OCI-LY1 (cell line): ENCODE results near the gene PDCD1.

ENCODE experiments used
- H2AFZ ChIP-seq: fragments of 200-600 bp; sonication (generic), shearing (Covaris generic); 2 replicates; pipeline ENCODE4 v1.6.0; 2014; ENCODE audit warnings: antibody characterized with exemption, mild to moderate bottlenecking, low read length
- H3F3A ChIP-seq: fragments of 200-600 bp; sonication (generic), shearing (Covaris generic); 2 replicates; pipeline ENCODE4 v1.6.0; 2014; ENCODE audit warnings: mild to moderate bottlenecking, antibody characterized with exemption, low read length, moderate library complexity; ENCODE audit not compliant: insufficient read depth
- H3K27ac ChIP-seq: fragments of 200-600 bp; sonication (generic); 2 replicates; pipeline ENCODE4 v1.5.1; 2014; ENCODE audit warnings: low read length, mixed run types, mild to moderate bottlenecking, low read depth; ENCODE audit not compliant: poor library complexity, severe bottlenecking
- H3K27me3 ChIP-seq: fragments of 200-600 bp; sonication (generic); 2 replicates; pipeline ENCODE4 v1.6.0; 2014; ENCODE audit warnings: antibody characterized with exemption, mild to moderate bottlenecking, low read length, moderate library complexity; ENCODE audit not compliant: insufficient read depth
- H3K36me3 ChIP-seq: fragments of 200-600 bp; sonication (generic); 2 replicates; pipeline ENCODE4 v1.6.1; 2014; ENCODE audit warnings: mild to moderate bottlenecking, antibody characterized with exemption, low read length, moderate library complexity, mixed read lengths; ENCODE audit not compliant: insufficient read depth
- H3K4me1 ChIP-seq: fragments of 200-600 bp; sonication (generic); 2 replicates; pipeline ENCODE4 v1.5.1; 2014; ENCODE audit warnings: mild to moderate bottlenecking, low read length, moderate library complexity; ENCODE audit not compliant: insufficient read depth, severe bottlenecking
- H3K4me2 ChIP-seq: fragments of 200-600 bp; sonication (generic), shearing (Covaris generic); 2 replicates; pipeline ENCODE4 v1.6.1; 2014; ENCODE audit warnings: low read length
- H3K4me3 ChIP-seq: fragments of 200-600 bp; sonication (generic); 2 replicates; pipeline ENCODE4 v1.5.1; 2014; ENCODE audit warnings: low read length, low read depth, mild to moderate bottlenecking, mixed read lengths; ENCODE audit not compliant: poor library complexity, severe bottlenecking
- H3K79me2 ChIP-seq: fragments of 200-600 bp; shearing (Covaris generic); 2 replicates; pipeline ENCODE4 v1.6.1; 2016; ENCODE audit warnings: mixed run types, low read length, mixed read lengths; ENCODE audit not compliant: insufficient read depth
- H3K9ac ChIP-seq: fragments of 200-600 bp; sonication (generic), shearing (Covaris generic); 2 replicates; pipeline ENCODE4 v1.6.1; 2014; ENCODE audit warnings: mild to moderate bottlenecking, low read length, mixed read lengths
- H3K9me2 ChIP-seq: fragments of 200-600 bp; sonication (generic), shearing (Covaris generic); 2 replicates; pipeline ENCODE4 v1.6.1; 2014; ENCODE audit warnings: low read depth, mild to moderate bottlenecking, low read length, mixed read lengths
- H3K9me3 ChIP-seq: fragments of 200-600 bp; shearing (Covaris generic); 2 replicates; pipeline ENCODE4 v1.6.1; 2014; ENCODE audit warnings: low read length, mixed read lengths
- H4K20me1 ChIP-seq: fragments of 200-600 bp; sonication (generic), shearing (Covaris generic); 2 replicates; pipeline ENCODE4 v1.6.0; 2016; ENCODE audit warnings: mild to moderate bottlenecking, low read length; ENCODE audit not compliant: insufficient read depth
- CTCF ChIP-seq: fragments of 200-600 bp; sonication (generic), shearing (Covaris generic); IDR thresholded peaks from 2 replicates; pipeline ENCODE4 v1.5.1; 2017; ENCODE audit warnings: mild to moderate bottlenecking, antibody characterized with exemption, low read length, moderate library complexity, mixed read lengths
- EZH2 ChIP-seq: fragments of 200-600 bp; sonication (generic), shearing (Covaris generic); IDR thresholded peaks from 2 replicates; pipeline ENCODE4 v1.8.0; 2017; ENCODE audit warnings: borderline replicate concordance, mixed run types, mild to moderate bottlenecking, antibody characterized with exemption, low read length, moderate library complexity, mixed read lengths

The PDCD1 gene

GRCh38 chr2:241901018-241901380 is 42.3 kb upstream of the PDCD1 start:
- no peak overlapping the region for H3K4me2 ChIP-seq

DNA sequence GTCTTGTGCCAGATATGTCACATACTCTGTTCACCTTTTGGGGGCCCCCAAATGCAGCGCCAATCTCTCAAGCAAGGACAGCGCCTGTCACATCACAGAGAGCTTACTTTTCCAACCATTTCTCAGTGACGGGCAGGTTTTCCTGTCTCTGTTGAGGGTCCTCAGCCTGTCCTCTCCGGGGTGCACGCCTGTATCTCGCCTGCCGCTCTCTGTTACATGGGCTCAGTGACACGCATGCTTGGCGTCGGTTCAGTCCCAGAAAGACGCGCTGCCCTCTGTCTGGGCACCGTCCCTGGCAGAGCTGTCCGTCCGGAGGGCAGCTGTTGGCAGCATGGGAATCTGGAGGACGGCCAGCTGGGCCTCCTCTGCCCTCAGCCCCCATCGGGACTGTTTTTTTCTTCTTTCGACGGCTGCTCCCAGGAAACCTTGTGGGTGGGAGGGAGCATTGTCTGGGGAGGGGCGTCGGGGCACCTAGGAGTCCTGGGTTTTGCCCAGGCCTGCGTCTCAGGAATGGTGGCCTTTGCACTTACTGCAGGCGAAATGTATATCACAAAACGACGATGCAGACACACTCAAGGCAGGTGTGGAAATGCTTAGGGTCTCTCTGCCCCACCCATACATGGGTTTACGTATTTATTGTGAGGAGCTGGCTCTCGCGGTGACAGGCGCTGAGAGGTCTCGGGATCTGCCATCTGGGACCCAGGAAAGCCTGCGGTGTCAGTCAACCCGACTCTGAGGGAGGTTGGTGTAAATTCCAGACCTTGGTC is 41.7 kb upstream of the PDCD1 start:
- Histone ChIP-seq H3K27me3 (no peaks in the 10 kb centered on the region), H3K4me2 (no peak overlapping the region), H4K20me1 (no peaks in the 10 kb centered on the region), H3K9ac (no peak overlapping the region), H3K79me2 (no peaks in the 10 kb centered on the region), H3K9me3 (no peaks in the 10 kb centered on the region), H3K4me1 (no peaks in the 10 kb centered on the region), H3K4me3 (no peak overlapping the region), H3K27ac (no peak overlapping the region), H2AFZ (no peak overlapping the region), H3K36me3 (no peaks in the 10 kb centered on the region), H3K9me2 (no peaks in the 10 kb centered on the region), H3F3A (no peaks in the 10 kb centered on the region)
- TF ChIP-seq CTCF (no peak), EZH2 (no peak)

More at GRCh38 chr2:241901018-241901380, 42.3 kb upstream of the PDCD1 start:
- Histone ChIP-seq H3K36me3 (no peaks in the 10 kb centered on the region), H3K4me1 (no peaks in the 10 kb centered on the region), H3K9me3 (no peaks in the 10 kb centered on the region), H3K79me2 (no peaks in the 10 kb centered on the region), H3K27ac (no peak overlapping the region), H3F3A (no peaks in the 10 kb centered on the region), H4K20me1 (no peaks in the 10 kb centered on the region), H3K9me2 (no peaks in the 10 kb centered on the region), H3K9ac (no peak overlapping the region), H2AFZ (no peak overlapping the region), H3K27me3 (no peaks in the 10 kb centered on the region), H3K4me3 (no peak overlapping the region)
- TF ChIP-seq EZH2 (no peak), CTCF (no peak)

- H3K4me2 ChIP-seq: no peak overlapping the region
- no peaks in the 10 kb centered on the region for H3F3A ChIP-seq
- H2AFZ ChIP-seq: no peak overlapping the region
- H4K20me1 ChIP-seq: no peaks in the 10 kb centered on the region
- H3K36me3 ChIP-seq: no peaks in the 10 kb centered on the region
- H3K9me3 ChIP-seq: no peaks in the 10 kb centered on the region
- H3K4me1 ChIP-seq: no peaks in the 10 kb centered on the region
- H3K4me3 ChIP-seq: no peak overlapping the region
- no peaks in the 10 kb centered on the region for H3K9me2 ChIP-seq
- H3K9ac ChIP-seq: no peak overlapping the region
- no peaks in the 10 kb centered on the region for H3K79me2 ChIP-seq
- no peaks in the 10 kb centered on the region for H3K27me3 ChIP-seq
- no peak overlapping the region for H3K27ac ChIP-seq
- TF ChIP-seq EZH2 (no peak), CTCF (no peak)
Measured at GRCh38 chr2:241898463-241899270, 40.0 kb upstream of the PDCD1 start.
